Skeletal muscle satellite cell (primary cell): ENCODE measurements around the gene NOC2L.
"Not testable (repeated sequence)": the region's sequence is repeated elsewhere in the genome, so short reads cannot be mapped to it uniquely, and the experiment has no call there.

Experiments used
- H3K27me3 ChIP-seq: 2 replicates; pipeline ENCODE4 v1.7.0; 2013; ENCODE audit warnings: low read length; ENCODE audit not compliant: control insufficient read depth, insufficient read depth
- H3K36me3 ChIP-seq: 2 replicates; pipeline ENCODE4 v1.7.0; 2013; ENCODE audit warnings: mild to moderate bottlenecking, control low read depth, low read length; ENCODE audit not compliant: insufficient read depth
- H3K4me1 ChIP-seq: 2 replicates; pipeline ENCODE4 v1.7.0; 2013; ENCODE audit warnings: low read length; ENCODE audit not compliant: control insufficient read depth, insufficient read depth
- H3K4me2 ChIP-seq: 2 replicates; pipeline ENCODE4 v1.7.0; 2013; ENCODE audit warnings: mild to moderate bottlenecking, low read length
- H3K4me3 ChIP-seq: 2 replicates; pipeline ENCODE4 v1.7.0; 2013; ENCODE audit warnings: low read length
- H3K9ac ChIP-seq: 2 replicates; pipeline ENCODE4 v1.7.0; 2013; ENCODE audit warnings: mild to moderate bottlenecking, low read depth, low read length, moderate library complexity
- H3K9me3 ChIP-seq: replicated peaks from 2 replicates; pipeline ENCODE4 v1.7.0; 2013; ENCODE audit warnings: mild to moderate bottlenecking, control low read depth, low read length

The NOC2L gene

GRCh38 chr1:991275-991674 lies 32.2 kb upstream of the NOC2L start:
- H3K4me3 ChIP-seq, H3K4me2 ChIP-seq, H3K9me3 ChIP-seq, H3K36me3 ChIP-seq, H3K4me1 ChIP-seq, H3K9ac ChIP-seq: not testable (repeated sequence)
- H3K27me3 ChIP-seq, result peaks cover 34% of the 10 kb centered on the region

- not testable (repeated sequence) for H3K4me2 ChIP-seq, H3K9ac ChIP-seq, H3K36me3 ChIP-seq, H3K4me3 ChIP-seq, H3K9me3 ChIP-seq, H3K4me1 ChIP-seq
- peaks cover 40% of the 10 kb centered on the region for H3K27me3 ChIP-seq
Observed at GRCh38 chr1:988061-988460, 29.0 kb upstream of the NOC2L start.

GRCh38 chr1:985126-985525 lies 26.1 kb upstream of the NOC2L start:
- Histone ChIP-seq H3K27me3 (peaks cover 62% of the 10 kb centered on the region), H3K4me3 (no peak overlapping the region), H3K36me3 (no peaks in the 10 kb centered on the region), H3K4me2 (no peak overlapping the region), H3K9me3 (no peaks in the 10 kb centered on the region), H3K4me1 (no peaks in the 10 kb centered on the region), H3K9ac (no peak overlapping the region)

GRCh38 chr1:984476-984814 lies 25.4 kb upstream of the NOC2L start:
- peaks cover 65% of the 10 kb centered on the region for H3K27me3 ChIP-seq

GRCh38 chr1:983798-984475 lies 24.9 kb upstream of the NOC2L start:
- Histone ChIP-seq H3K9me3 (no peaks in the 10 kb centered on the region), H3K9ac (no peak overlapping the region), H3K4me3 (no peak overlapping the region), H3K4me2 (peak overlapping the region; percentile 64), H3K27me3 (peaks cover 61% of the 10 kb centered on the region), H3K36me3 (no peaks in the 10 kb centered on the region), H3K4me1 (no peaks in the 10 kb centered on the region)

More at GRCh38 chr1:984476-984814, 25.4 kb upstream of the NOC2L start:
- H3K4me1 ChIP-seq, result no peaks in the 10 kb centered on the region
- no peaks in the 10 kb centered on the region for H3K36me3 ChIP-seq
- H3K9me3 ChIP-seq, result no peaks in the 10 kb centered on the region
- H3K9ac ChIP-seq, result no peak overlapping the region
- no peak overlapping the region for H3K4me3 ChIP-seq
- H3K4me2 ChIP-seq, result peak overlapping the region; percentile 64

- H3K36me3 ChIP-seq, result no peaks in the 10 kb centered on the region
- no peaks in the 10 kb centered on the region for H3K9me3 ChIP-seq
- no peaks in the 10 kb centered on the region for H3K4me1 ChIP-seq
- peaks cover 54% of the 10 kb centered on the region for H3K27me3 ChIP-seq
- H3K4me3 ChIP-seq, result no peak overlapping the region
- no peak overlapping the region for H3K9ac ChIP-seq
- H3K4me2 ChIP-seq, result no peak overlapping the region
Observed at GRCh38 chr1:982765-983436, 23.8 kb upstream of the NOC2L start.

GRCh38 chr1:981955-982558 lies 23.0 kb upstream of the NOC2L start, which contains the start of gene PERM1:
Gene PERM1, minus strand, starts transcription at chr1:982093. Its CDS starts 1,064 bp downstream, at chr1:981029.
- H3K4me1 ChIP-seq, result no peaks in the 10 kb centered on the region
- H3K27me3 ChIP-seq, result peaks cover 51% of the 10 kb centered on the region
- no peak within 1 kb of the TSS for H3K4me3 ChIP-seq
- H3K36me3 ChIP-seq, result no peaks in the 10 kb centered on the region
- H3K9me3 ChIP-seq, result no peaks in the 10 kb centered on the region
- H3K4me2 ChIP-seq, result no peak within 1 kb of the TSS
- H3K9ac ChIP-seq, result no peak within 1 kb of the TSS

GRCh38 chr1:981491-981954 lies 22.5 kb upstream of the NOC2L start:
- no peaks in the 10 kb centered on the region for H3K36me3 ChIP-seq
- no peaks in the 10 kb centered on the region for H3K9me3 ChIP-seq
- no peaks in the 10 kb centered on the region for H3K4me1 ChIP-seq
- no peak overlapping the region for H3K9ac ChIP-seq
- peaks cover 51% of the 10 kb centered on the region for H3K27me3 ChIP-seq
- H3K4me3 ChIP-seq, result no peak overlapping the region
- H3K4me2 ChIP-seq, result no peak overlapping the region

- H3K9ac ChIP-seq, result no peak overlapping the region
- H3K4me3 ChIP-seq, result no peak overlapping the region
- peaks cover 6% of the 10 kb centered on the region for H3K4me1 ChIP-seq
- H3K4me2 ChIP-seq, result no peak overlapping the region
- H3K9me3 ChIP-seq, result no peaks in the 10 kb centered on the region
- no peaks in the 10 kb centered on the region for H3K36me3 ChIP-seq
- H3K27me3 ChIP-seq, result peaks cover 51% of the 10 kb centered on the region
Observed at GRCh38 chr1:980602-981395, 21.7 kb upstream of the NOC2L start.

- peaks cover 7% of the 10 kb centered on the region for H3K4me1 ChIP-seq
- H3K4me2 ChIP-seq, result no peak overlapping the region
- peaks cover 49% of the 10 kb centered on the region for H3K27me3 ChIP-seq
- no peaks in the 10 kb centered on the region for H3K9me3 ChIP-seq
- H3K4me3 ChIP-seq, result no peak overlapping the region
- no peak overlapping the region for H3K9ac ChIP-seq
- no peaks in the 10 kb centered on the region for H3K36me3 ChIP-seq
Observed at GRCh38 chr1:980137-980571, 21.1 kb upstream of the NOC2L start.

GRCh38 chr1:979744-980072 lies 20.7 kb upstream of the NOC2L start:
- Histone ChIP-seq H3K36me3 (no peaks in the 10 kb centered on the region), H3K9me3 (no peaks in the 10 kb centered on the region), H3K4me2 (no peak overlapping the region), H3K27me3 (peaks cover 47% of the 10 kb centered on the region), H3K4me3 (no peak overlapping the region), H3K9ac (no peak overlapping the region), H3K4me1 (peaks cover 7% of the 10 kb centered on the region)
